T follicular helper cell (primary cell): ENCODE results near the gene LUM.
"Not testable (repeated sequence)": the region's sequence is repeated elsewhere in the genome, so short reads cannot be mapped to it uniquely, and the experiment has no call there.

Experiments
- DNase-seq: peaks from one replicate; pipeline ENCODE4 v3.0.0-alpha.2; 2020; ENCODE audit warnings: low read depth

Gene LUM

DNA sequence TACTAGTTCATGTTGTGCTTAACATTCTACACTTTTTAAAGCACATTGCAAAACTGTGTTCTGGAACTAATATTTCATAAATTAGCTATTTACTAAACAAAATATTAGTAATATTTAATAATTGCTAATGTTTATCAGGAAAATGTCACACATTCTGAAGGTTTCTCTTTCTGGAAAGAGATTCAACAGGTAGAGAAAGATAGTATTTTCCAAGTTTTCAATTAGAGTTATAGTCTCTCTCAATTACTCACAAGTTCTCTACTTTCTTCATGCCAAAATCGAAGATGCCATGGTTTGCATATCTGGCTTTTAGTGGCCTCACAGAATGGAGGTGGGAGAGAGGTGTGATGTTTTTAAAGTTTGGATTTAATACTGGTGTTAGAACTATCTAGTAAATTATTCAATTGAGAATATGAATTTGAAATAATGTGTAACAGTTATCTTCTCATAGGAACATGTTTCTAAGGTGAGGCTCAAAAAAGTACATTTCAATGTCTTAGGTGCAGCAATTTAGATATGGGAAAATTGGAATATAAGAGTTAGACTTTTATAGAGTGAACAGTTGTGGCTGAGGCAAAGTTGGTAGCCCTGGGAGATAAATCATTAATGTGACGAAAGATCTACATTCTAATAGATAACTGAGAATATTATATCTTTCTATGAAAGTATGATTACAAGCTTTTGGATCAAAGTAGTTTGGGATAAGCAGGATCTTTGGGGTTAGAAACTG lies 1.5 kb downstream of the LUM start:
- DNase-seq: no peak

DNA sequence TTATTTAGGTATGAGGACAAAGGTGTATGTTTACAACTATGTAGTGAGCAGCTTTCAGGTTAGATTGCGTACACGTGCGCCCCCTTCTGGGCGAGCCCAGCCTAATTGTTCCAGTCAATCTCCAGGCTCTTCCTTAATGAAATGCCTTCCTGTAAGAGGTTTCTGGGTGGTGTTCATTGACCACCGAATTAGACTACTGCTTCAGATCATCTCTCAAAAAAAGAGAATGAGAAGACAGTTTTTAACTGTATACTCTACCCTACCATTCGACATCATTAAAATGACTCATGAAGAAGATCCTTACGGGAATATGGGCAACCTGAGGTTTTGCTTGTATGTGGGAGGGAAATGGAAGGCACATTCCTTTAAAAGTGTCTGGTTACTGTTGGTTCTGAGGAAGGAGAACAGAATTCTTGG lies 2.1 kb downstream of the LUM start:
- no peak for DNase-seq

DNA sequence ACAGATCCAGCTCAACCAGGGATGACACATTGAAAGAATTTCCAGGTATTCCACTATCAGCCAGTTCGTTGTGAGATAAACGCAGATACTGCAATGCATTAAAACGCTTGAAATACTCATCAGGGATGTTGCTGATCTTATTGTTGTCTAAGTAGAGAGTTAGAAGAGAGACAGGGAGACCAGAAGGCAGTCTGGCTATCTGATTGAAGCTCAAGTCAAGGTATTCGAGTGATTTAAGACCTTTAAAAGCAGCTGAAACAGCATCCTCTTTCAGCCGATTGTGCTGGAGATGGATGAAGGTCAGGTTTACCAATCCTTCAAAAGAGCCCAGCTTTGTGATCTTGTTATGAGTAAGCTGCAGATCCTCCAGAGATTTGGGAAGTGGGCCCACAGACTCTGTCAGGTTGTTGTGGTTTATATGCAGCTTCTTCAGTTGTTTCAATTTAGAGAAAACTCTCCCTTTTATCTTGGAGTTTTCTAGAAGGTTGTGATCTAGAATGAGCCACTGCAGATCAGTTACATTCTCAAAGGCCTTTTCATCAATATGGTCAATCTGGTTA lies 3.0 kb downstream of the LUM start:
- no peak for DNase-seq

DNA sequence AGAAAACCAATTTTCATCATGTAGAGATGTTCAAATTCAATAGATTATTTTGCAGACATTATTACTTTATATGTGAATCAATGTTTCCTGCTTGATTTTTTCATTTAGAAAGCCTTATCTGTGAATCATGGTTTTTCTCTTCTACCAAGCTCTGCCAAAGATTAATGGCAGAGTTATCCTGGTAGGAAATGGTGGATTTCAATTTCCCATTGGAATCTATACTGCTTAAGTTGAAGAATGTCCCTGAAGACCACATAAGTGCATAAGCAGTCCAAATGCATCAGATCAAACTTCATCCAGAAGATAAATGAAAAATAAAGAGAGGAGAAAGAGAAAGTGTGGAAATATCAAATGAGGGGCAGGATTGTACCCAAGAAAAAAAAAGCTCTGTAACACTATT lies 5.0 kb downstream of the LUM start:
- DNase-seq: no peak

DNA sequence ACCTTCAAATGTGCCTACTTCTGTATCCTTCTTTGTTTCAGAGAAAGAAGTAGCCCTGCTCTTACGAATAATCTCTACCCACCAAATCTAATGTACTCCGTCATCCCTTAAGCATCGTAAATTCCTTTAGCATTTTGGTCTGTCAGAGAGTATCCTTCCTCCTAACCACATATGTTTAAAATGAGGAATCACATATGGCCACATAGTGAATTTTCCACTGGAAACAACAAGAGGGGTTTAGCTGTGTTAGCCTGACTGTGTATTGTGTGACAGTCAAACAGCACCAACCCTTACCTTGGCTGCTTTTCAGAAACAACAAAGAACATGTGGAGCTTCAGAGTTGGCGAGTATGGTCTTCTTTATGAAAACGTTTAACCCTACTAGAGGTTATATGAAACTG lies 5.5 kb downstream of the LUM start:
- no peak for DNase-seq

DNA sequence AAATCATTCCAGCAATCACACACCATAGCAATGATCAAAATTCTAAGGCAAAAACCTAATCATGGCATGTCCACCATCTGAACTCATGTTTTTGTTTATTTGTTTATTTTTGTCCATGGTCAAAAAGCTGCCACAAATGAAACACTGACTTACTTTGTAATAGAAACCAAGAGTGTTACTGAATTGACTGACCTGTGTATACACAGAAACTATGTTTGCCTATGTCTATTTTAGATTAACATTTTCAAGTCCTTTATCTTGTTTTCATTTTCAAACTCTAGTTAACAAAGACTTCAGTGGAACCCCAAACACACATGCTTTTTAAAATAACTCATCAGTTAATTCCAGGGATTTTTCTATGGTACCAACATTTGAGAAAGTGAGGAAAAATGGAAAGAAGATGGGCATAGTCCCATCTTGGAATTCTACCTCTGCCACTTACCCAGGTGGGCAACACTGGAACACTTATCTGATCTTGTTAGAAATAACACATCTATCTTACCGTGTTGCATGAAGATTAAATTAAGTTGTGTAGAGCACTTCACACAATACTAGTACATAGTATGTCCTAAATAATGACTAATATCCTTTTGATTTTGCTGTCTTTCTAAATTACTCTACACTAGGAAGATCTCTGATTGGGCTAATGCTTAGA lies 6.4 kb downstream of the LUM start:
- no peak for DNase-seq

DNA sequence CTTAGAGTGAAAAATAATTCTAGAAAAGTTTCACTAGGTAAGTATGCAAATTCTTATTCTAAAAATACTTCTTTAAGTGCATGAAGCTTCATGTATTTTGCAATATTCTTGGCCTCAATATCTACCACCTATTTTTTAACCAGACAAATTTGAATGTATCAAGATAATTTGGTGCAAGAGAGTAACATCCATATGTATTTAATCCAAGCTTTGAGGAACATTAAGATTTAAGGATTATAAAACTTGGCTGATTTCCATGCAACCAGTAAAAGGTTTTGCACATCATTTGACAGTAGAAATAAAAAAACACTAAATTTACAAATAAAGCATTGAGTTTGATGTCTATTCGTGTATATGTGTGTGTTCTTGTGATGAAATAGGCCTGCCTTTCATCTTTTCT lies 7.7 kb downstream of the LUM start:
- DNase-seq: no peak

DNA sequence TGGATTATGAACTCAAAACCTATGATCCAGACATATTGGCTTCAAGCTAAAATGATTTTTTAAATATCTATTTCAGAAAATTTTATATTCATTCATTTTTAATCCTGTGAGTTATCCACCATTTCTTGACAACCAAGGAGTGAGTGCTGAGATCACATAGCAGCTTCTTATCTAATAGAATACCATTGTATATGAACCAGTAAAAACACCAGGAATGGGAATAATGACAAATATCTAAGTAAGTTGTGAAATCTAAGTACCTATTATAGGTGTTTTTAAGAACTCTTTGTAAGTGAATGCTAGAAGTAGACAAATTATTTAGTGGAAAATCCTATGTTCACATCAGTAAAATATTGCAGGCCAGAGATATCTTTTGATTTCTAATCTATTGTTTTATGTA lies 8.2 kb downstream of the LUM start:
- DNase-seq: no peak

DNA sequence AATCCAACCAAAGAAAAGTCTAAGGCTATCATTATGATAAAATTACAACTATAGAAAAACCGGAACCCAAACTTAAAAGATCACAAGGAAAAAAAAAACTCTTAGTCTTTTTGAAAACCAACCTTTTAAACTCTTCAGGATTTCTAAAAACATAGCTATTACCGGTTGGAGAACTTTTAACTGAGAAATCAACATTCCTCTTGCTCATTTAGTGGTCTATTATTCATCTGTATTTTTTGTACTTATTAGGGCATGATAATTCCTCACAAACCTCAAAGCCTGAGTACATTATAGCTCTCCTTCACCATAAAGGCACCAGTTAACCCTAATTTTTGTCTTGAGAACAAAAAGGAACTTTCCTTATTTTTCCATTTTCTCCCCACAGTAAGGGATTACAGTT lies 10.4 kb downstream of the LUM start:
- DNase-seq: no peak

DNA sequence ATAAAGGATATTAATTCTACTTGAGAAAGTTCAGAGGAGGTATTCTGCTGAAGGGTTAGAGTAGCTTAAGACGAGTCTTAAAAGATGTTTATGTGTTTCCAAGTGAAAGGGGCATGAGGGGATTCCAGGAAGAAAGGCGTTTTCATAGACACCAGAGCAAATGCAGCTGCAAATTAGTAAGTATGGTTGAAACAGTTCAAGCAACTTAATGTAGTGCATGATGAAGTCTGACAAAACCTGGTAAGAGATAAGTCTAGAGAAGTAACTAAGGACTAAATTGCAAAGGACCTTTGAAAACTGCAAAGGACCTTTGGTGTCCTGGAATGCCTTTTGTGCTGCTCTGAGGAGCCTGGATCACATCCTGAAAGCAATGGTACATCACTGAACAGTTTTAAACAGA lies 11.5 kb downstream of the LUM start:
- no peak for DNase-seq

DNA sequence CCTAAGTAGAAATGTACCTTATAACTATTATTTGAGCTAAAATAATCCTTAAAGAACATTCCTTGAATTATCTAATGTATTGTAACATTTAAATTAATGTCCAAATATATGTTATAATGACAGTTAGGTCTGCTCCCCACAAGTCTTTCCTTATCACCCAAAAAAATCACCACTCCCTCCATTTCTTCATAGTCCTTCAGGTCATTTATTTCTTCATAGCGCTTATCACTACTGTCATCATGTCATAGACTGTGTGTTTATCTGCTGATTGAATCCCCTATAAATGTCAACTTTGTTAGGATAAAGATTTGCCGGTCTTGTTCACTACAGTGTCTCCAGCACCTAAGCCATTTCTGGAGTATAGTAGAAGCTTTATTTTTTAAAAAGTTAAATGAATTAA lies 12.0 kb downstream of the LUM start:
- no peak for DNase-seq

DNA sequence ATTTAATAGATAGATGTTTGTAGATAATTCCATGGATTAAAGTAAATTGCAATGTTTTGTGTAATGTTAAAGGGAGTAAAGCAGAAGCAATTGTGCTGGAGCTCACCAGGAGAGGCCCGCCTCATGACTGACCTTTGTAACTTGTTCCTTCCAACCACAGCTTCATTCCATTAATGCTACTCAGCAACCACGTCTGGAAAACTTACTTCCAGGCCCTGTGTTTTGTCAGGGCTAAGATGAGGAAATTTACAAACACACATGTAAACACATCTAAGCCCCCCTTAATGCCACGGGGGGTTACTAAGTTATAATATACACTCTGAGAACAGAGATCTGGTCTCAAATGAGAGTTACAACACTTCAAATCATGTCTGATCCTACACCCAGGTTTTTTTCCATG lies 12.4 kb downstream of the LUM start:
- no peak for DNase-seq

DNA sequence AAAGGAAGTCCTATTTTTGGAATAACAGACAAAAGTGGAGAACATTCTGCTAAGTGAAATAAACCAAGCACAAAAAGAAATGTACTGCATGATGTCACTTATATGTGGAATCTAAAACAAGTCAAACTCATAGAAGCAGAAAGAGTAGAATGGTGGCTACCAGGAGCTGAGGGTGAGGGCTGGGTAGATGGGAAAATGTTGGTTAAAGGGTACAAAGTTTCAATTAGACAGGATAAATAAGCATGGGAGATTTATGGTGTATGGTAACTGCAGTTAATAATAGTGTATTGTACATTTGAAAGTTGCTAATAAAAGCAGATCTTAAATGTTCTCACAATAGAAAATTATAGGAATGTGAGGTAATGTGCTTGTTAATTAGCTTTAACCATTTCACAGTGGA lies 12.8 kb downstream of the LUM start:
- no peak for DNase-seq

DNA sequence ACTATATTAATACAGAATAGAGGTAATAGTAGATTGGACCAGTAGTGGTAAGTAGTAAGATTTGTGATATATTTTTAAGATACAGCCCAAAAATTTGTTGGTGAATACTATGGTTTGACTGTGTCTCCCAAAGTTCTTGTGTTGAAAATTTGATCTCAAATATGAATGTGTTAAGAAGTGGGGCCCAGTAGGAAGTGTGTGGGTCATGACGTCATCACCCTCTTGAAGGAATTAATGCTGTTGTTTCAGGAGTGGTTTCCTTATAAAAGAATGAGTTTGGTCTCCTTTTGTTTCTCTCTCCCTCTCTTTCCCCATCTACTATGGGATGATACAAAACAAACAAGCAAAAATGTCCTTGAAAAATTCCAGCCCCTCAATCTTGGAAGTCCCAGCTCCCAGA lies 16.3 kb downstream of the LUM start:
- no peak for DNase-seq

DNA sequence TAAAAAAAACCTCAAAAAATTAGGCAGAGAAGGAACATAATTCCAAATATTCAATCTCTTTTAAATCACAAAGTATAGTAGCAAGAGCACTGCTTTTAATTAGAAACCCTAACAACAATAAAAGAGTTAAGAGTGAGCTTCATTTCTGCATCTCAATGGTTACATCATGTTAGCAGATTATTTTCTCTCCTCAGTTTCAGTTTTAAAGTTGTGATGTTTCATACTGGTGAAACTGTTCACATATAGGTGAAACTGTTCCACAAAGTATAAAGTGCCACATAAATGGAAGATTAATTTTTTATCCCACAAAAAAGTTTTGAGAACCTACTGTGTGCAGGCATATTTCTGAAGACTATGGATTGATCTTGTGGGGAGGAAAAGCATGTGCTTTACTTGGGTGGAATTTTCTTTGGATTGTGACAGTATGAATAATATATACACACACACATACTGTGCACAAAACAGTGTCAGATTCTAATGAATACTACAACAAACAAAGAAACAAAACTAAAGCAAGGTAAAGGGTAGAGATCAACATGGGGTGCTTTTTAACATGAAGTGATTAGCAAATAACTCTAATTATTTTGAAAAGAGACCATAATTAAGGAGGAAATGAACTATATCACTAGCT lies 17.1 kb downstream of the LUM start:
- DNase-seq: no peak

DNA sequence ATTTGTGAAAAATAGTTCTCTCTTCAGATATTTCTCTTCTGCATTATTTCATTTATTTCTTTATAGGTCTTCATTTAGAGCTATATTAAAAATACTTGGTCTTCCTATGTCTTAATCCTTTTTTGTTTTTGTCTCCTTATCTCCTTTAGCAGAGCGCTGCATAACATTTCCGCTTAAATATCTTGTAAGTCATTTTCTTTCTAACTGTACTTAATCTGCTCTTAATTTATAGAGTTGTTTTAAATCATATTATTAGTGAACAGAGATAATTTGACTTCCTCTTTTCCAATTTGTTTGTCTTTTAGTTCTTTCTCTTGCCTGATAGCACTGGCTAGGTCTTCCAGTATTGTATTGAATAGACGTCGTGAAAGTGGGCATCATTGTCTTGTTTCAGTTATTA lies 18.0 kb downstream of the LUM start:
- DNase-seq: no peak

DNA sequence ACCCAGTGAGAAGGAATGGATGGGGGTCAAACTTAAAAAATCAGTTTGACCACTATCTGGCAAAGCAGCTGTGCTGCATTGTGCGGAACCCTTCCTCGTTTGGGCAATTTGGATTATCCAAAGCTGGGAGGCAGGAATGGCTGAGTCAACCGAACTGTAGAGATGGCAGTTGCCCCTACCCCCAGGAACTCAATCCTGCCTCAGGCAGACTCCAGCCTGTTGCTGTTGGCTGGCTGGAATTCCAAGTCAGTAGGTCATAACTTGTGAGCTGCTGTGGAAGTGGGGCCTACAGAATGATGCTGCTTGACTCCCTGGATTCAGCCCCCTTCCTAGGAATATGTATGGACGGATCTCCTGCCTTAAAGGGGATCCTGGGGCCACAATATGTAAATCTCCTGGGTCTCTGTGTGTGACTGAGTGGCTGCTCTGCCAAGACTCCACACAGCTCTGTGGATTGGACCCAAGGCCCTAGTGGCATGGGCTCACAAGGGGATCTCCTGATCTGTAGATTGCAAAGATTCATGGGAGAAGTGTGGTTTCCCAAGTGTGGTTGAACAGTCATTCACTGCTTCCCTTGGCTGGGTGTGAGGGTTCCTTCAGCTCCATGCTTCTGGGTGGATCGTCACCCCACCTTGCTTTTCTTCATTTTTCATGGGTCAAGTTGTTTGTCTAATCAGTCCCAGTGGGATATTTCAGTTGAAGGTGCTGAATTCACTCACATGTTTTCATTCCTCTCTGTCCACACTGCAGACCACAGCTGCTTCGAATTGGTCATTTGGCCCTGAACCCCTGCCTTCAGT lies 19.2 kb downstream of the LUM start:
- no peak for DNase-seq

DNA sequence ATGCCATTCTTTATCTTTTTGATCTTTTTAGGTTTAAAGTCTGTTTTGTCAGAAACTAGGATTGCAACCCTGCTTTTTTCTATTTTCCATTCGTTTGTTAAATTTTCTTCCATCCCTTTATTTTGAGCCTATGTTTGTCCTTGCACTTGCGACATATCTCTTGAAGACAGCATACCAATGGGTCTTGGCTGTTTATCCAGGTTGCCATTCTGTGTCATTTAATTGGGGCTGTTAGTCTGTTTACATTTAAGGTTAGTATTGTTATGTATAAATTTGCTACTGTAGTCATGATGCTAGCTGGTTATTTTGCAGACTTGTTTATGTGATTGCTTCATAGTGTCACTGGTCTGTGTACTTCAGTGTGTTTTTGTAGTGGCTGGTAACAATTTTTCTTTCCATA lies 21.3 kb downstream of the LUM start:
- not testable (repeated sequence) for DNase-seq

DNA sequence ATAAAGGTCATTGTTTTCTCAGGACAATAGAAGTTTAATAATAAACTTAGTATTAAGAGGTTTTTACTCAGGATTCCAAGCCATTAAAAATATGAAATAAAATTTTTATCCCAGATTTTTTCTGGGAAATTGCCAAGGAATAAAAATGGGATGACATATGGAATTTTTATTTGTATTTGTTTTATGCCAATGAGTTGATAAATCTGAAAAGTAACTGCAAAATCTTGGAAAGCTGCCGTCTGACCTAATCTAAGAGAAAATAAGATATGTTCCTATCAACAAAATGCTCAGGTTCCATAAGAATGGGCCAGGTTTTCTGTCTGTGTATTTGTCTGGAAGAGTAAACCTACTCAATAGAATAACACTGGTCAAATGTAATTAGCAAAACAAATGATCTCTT lies 31.3 kb downstream of the LUM start:
- DNase-seq: no peak

DNA sequence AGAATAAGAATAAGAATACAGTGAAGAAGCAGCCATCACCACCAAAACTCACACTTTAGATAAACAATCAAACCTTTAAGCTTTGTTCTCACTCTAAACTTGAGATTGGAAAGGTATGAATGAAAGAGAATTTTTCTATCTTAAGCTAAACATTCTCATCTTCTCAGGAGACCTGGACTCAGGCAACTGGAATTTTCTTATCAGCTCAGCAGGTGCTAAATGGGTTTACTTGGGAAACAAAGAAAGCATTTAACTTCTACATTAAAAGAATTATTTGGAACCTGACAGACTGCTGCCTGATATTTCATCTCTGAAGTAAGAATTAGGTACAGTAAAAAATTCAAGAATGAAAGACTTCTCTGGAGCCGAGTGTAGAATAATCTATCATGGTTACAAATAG lies 32.8 kb downstream of the LUM start:
- DNase-seq: no peak

DNA sequence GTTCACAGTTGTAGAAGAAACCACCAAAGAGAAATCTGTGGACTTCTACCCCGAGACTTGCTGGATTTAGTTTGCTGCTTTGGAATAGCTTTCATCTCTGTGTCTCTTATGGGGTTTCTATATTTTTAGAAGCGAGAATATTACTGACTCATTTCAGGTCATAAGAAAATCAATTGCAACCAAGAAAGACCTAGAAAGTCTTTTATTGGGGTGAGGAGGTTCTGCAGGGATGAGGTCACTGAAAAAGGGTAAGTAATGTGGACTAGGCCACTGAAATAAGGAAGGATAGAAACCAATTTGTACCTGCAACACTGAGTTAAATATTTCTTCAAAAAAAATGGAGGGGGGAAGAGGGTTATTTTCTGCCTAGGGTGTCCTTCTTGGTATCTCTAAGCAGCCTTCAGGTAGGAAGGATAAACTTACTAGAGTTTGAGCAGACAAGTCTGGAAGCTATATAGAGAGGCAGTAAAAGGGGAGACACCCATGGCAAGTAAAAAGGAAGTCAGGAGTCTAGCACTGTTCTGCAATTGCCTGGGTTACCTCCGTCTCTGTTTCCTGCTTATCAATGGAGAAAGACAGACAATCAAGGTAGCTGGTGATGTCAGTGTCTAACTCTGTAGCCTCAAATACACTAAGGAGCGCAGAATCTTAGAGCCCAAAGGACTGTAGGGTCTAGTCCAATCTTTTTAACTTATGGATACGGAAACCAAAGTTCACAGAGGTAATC lies 33.9 kb downstream of the LUM start:
- DNase-seq: no peak

DNA sequence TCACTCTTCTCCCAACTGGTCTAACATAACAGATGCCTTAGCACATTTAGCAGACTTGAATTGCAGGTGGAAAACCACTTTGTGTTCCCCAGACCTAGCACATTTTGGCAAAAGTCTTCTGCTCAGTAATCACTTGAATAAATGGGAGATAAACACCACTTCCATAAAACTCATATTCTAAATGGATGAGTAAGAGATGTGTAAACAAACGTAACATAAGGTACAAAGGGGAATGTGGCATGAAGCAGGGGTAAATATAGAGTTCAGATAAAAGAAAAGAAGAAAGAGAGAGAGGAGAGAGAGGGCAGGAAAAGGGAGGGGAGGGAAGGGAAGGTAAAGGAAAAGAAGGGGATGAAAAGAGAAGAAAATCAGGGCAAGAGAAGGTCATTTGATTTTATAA lies 36.4 kb downstream of the LUM start:
- no peak for DNase-seq
